HEK293T (cell line): ENCODE data around the gene TCEANC2.
"Not testable (repeated sequence)": the region's sequence is repeated elsewhere in the genome, so short reads cannot be mapped to it uniquely, and the experiment has no call there.

Experiments
- BHLHE40 ChIP-seq: fragments of 450-650 bp; IDR thresholded peaks from 2 replicates; pipeline ENCODE4 v1.6.1; 2016; ENCODE audit warnings: mild to moderate bottlenecking, moderate library complexity, borderline replicate concordance
- ELF4 ChIP-seq: fragments of 450-650 bp; IDR thresholded peaks from 2 replicates; pipeline ENCODE4 v1.6.1; 2017; ENCODE audit warnings: antibody characterized with exemption
- FOXM1 ChIP-seq: fragments of 450-650 bp; IDR thresholded peaks from 2 replicates; pipeline ENCODE4 v1.6.1; 2017; ENCODE audit warnings: mild to moderate bottlenecking, borderline replicate concordance
- NFRKB ChIP-seq: fragments of 450-650 bp; IDR thresholded peaks from 2 replicates; pipeline ENCODE4 v1.6.1; 2016; ENCODE audit warnings: mild to moderate bottlenecking, moderate library complexity
- SP1 ChIP-seq: fragments of 450-650 bp; IDR thresholded peaks from 2 replicates; pipeline ENCODE4 v1.6.1; 2017
- SUZ12 ChIP-seq: fragments of 450-650 bp; IDR thresholded peaks from 2 replicates; pipeline ENCODE4 v1.6.1; 2016; ENCODE audit warnings: mild to moderate bottlenecking
- TARDBP ChIP-seq: fragments of 450-650 bp; IDR thresholded peaks from 2 replicates; pipeline ENCODE4 v1.6.1; 2016

GRCh38 chr1:54050435-54050834 lies 3.0 kb upstream of the TCEANC2 start:
- TF ChIP-seq BHLHE40, FOXM1, TARDBP, SUZ12, SP1, ELF4, NFRKB: not testable (repeated sequence)
